ENCODE data around the gene NAGLU. TPM values are rescaled to one million over a fixed set of nuclear protein-coding genes. Genes with fewer than 3 reads are reported as not detected.

NAGLU gene
- polyA plus RNA-seq, 1 donor (not counting 4 experiments of a cell fraction or from before 2014, with no cell fraction given), result 6.9 TPM

- DNase-seq (ENCODE audit: low read depth, low spot score), result no peak
- peak; percentile 96 to 99 (median 99) for TF ChIP-seq CTCF (optimal IDR thresholded peaks at IDR 0.05 in 1 of 3, IDR thresholded peaks at IDR 0.05 in 1 of 3, conservative IDR thresholded peaks at IDR 0.05 in 1 of 3; ENCODE audit: extremely low read depth in 1 of 3, insufficient read depth in 2 of 3, low read length in 3 of 3)
- no peak for TF ChIP-seq EZH2 (IDR thresholded peaks at IDR 0.05; ENCODE audit: low read length)
- Histone ChIP-seq H3K9me1 (ENCODE audit: control insufficient read depth, extremely low read depth, insufficient read depth, low read length) (no peaks in the 10 kb centered on the region), H3K4me1 (ENCODE audit: control insufficient read depth, extremely low read depth, insufficient read depth, low read length) (peaks cover 41% of the 10 kb centered on the region), H3K4me3 (ENCODE audit: control insufficient read depth in 2 of 3, extremely low read depth in 1 of 3, insufficient read depth in 2 of 3, low read depth in 1 of 3, low read length in 3 of 3) (no peak overlapping the region), H4K20me1 (ENCODE audit: control insufficient read depth, extremely low read depth, insufficient read depth, low read length) (no peaks in the 10 kb centered on the region), H3K4me2 (ENCODE audit: control insufficient read depth, extremely low read depth, insufficient read depth, low read depth, low read length) (no peak overlapping the region), H3K27ac (ENCODE audit: control insufficient read depth, insufficient read depth, low read length) (peak overlapping the region; percentile 91), H3K27me3 (ENCODE audit: control insufficient read depth, extremely low read depth, insufficient read depth, low read length) (no peaks in the 10 kb centered on the region), H3K9me3 (ENCODE audit: control insufficient read depth, low read depth, low read length) (no peaks in the 10 kb centered on the region), H2AFZ (ENCODE audit: control insufficient read depth, low read length) (no peak overlapping the region), H3K36me3 (ENCODE audit: control insufficient read depth in 2 of 2, extremely low read depth in 1 of 2, insufficient read depth in 2 of 2, low read length in 2 of 2) (peaks cover 10 to 19% of the 10 kb centered on the region in 2 experiments), H3K9ac (ENCODE audit: control insufficient read depth, extremely low read depth, insufficient read depth, low read length) (no peak overlapping the region), H3K79me2 (ENCODE audit: control insufficient read depth, insufficient read depth, low read length) (no peaks in the 10 kb centered on the region)
- dilution Hi-C loops (cut with MboI; ENCODE audit: extremely low pct_ligation_motif_present, low sequenced_read_pairs), result loop anchor here (25.0 kb wide), 1 partner anchor 205 kb away; no protein-coding TSS in a partner anchor
- peak; percentile 87 for FAIRE-seq
Observed at GRCh38 chr17:42517516-42517915, 18.5 kb upstream of the NAGLU start.

- peak; percentile 68 for FAIRE-seq
- H3K4me3 ChIP-seq (ENCODE audit: control insufficient read depth in 2 of 3, extremely low read depth in 1 of 3, insufficient read depth in 2 of 3, low read depth in 1 of 3, low read length in 3 of 3), result peak overlapping the region in 1 of 3 experiments; percentile 43
- H3K36me3 ChIP-seq (ENCODE audit: control insufficient read depth in 2 of 2, extremely low read depth in 1 of 2, insufficient read depth in 2 of 2, low read length in 2 of 2), result peaks cover 10 to 19% of the 10 kb centered on the region in 2 experiments
- TF ChIP-seq CTCF (optimal IDR thresholded peaks at IDR 0.05 in 1 of 3, IDR thresholded peaks at IDR 0.05 in 1 of 3, conservative IDR thresholded peaks at IDR 0.05 in 1 of 3; ENCODE audit: extremely low read depth in 1 of 3, insufficient read depth in 2 of 3, low read length in 3 of 3) (no peak), EZH2 (IDR thresholded peaks at IDR 0.05; ENCODE audit: low read length) (no peak)
- dilution Hi-C loops (cut with MboI; ENCODE audit: extremely low pct_ligation_motif_present, low sequenced_read_pairs), result loop anchor here (25.0 kb wide), 1 partner anchor 206 kb away; no protein-coding TSS in a partner anchor
- no peaks in the 10 kb centered on the region for H3K9me3 ChIP-seq (ENCODE audit: control insufficient read depth, low read depth, low read length)
- no peaks in the 10 kb centered on the region for H3K9me1 ChIP-seq (ENCODE audit: control insufficient read depth, extremely low read depth, insufficient read depth, low read length)
- H3K27ac ChIP-seq (ENCODE audit: control insufficient read depth, insufficient read depth, low read length), result peak overlapping the region; percentile 91
- H3K4me2 ChIP-seq (ENCODE audit: control insufficient read depth, extremely low read depth, insufficient read depth, low read depth, low read length), result peak overlapping the region; percentile 89
- H3K79me2 ChIP-seq (ENCODE audit: control insufficient read depth, insufficient read depth, low read length), result no peaks in the 10 kb centered on the region
- H3K4me1 ChIP-seq (ENCODE audit: control insufficient read depth, extremely low read depth, insufficient read depth, low read length), result peaks cover 41% of the 10 kb centered on the region
- no peaks in the 10 kb centered on the region for H4K20me1 ChIP-seq (ENCODE audit: control insufficient read depth, extremely low read depth, insufficient read depth, low read length)
- H2AFZ ChIP-seq (ENCODE audit: control insufficient read depth, low read length), result peak overlapping the region; percentile 62
- no peaks in the 10 kb centered on the region for H3K27me3 ChIP-seq (ENCODE audit: control insufficient read depth, extremely low read depth, insufficient read depth, low read length)
- peak overlapping the region; percentile 62 for H3K9ac ChIP-seq (ENCODE audit: control insufficient read depth, extremely low read depth, insufficient read depth, low read length)
- peak; percentile 76 for DNase-seq (ENCODE audit: low read depth, low spot score)
Observed at GRCh38 chr17:42518046-42518754, 17.8 kb upstream of the NAGLU start.

All from keratinocyte (primary cell).